Stromal cell of bone marrow (primary cell): Measurements from ENCODE around the gene CFAP54.
"Not testable (repeated sequence)": the region's sequence is repeated elsewhere in the genome, so short reads cannot be mapped to it uniquely, and the experiment has no call there.

Experiments
- DNase-seq: peaks from one replicate; pipeline ENCODE4 v3.0.0-alpha.2; 2012; ENCODE audit warnings: low read depth

Gene CFAP54

DNA sequence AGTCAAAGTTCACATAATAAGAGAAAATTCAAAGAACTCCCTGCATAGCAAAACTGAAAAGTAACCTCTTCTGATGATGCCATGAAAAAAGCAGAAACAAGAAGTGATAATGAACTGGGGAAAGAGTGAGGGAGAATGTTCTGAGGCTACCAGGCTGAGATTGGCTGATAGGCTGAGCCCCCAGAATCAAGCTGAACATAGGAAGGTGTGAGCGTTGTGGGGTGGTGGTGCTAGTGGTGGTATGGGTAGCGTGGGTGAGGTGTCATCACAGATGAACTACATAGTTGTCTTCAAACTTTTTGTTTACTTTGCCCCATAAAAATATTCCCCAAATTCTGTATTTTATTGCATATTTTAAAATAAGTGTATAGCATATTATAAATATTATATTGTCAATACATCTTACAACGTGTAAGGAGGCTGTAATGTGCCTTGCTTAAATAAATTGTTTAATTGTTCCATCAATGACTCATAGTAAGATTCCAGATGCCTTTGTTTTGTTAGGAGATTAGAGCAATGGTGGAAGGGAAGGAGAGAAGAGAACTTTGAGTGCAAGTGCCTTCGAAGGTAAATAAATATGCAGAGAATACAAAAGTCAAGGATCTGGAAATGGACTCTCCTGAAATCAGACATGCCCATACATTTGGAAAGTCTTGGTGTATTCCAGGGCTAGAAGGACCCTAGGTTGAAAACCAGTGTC lies 15.8 kb upstream of the CFAP54 start:
- DNase-seq, result no peak

DNA sequence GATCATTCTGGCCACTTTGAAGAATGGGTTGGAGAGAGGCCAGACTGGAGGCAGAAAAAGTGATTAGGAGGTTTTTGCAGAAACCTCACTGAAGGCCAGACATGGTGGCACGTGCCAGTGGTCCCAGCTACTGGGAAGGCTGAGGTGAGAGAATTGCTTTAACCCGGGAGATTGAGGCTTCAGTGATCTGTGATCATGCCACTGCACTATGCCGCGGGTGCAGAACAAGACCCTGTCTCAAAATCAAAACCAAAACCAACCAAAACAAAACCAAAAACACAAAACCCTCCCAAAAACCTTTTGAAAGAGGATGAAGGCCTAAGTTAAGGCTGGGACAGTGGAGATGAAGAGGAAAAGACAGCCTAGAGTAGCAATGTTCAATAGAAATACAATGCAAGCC lies 15.2 kb upstream of the CFAP54 start:
- DNase-seq, result no peak

DNA sequence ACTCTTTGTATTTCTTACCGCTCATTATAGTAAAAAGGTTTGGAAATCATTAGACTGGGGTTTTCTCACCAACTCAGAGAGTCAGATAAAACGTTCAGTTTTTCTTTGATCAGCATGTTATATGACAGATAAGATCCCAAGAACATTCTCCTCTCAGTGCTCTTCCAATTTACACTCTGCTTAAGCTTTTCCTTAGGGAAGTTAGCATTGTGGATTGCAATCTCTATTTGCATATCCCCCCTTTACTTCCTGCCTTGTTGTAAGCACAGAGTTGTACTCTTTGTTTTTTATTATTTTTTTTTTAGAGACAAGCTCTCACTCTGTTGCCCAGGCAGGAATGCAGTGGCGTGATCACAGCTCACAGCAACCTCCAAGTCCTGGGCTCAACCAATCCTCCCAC lies 11.4 kb upstream of the CFAP54 start:
- no peak for DNase-seq

DNA sequence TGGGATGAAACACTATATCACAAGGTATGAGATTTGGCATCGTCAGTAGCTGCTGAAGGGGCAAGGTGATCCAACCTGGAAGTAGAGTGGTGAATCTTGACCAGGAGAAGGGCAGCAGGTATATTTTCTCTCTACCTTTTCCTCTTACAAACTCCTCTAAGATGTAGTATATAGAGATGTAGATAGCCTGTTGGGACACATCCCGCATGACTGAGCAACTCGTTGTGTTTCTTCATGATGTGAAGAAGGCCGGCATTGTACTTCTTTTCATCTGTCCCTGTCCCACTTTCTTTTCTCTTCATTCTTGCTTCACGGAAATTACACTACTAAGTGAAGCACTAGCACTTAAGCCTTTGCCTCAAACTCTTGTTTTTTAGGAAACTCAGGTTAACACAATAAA lies 7.3 kb upstream of the CFAP54 start:
- no peak for DNase-seq

DNA sequence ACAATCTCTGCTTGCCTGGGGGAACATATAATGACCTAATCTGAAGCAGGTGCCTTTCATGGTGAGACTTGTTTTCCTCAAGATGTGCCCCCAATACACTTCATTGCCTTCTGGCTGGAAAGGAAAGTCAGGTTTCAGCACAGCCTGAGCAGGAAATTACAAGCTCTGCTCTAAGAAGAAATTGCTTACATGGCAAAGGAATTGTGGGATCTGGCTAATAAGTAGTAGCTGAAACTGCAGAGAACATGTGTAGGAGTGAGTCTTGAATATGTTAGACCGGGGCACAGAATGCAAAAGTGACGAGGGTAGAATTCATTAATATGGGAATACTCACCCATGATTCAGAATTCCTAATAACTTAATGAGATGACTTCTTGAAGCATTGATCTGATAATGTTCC lies 6.3 kb upstream of the CFAP54 start:
- no peak for DNase-seq

DNA sequence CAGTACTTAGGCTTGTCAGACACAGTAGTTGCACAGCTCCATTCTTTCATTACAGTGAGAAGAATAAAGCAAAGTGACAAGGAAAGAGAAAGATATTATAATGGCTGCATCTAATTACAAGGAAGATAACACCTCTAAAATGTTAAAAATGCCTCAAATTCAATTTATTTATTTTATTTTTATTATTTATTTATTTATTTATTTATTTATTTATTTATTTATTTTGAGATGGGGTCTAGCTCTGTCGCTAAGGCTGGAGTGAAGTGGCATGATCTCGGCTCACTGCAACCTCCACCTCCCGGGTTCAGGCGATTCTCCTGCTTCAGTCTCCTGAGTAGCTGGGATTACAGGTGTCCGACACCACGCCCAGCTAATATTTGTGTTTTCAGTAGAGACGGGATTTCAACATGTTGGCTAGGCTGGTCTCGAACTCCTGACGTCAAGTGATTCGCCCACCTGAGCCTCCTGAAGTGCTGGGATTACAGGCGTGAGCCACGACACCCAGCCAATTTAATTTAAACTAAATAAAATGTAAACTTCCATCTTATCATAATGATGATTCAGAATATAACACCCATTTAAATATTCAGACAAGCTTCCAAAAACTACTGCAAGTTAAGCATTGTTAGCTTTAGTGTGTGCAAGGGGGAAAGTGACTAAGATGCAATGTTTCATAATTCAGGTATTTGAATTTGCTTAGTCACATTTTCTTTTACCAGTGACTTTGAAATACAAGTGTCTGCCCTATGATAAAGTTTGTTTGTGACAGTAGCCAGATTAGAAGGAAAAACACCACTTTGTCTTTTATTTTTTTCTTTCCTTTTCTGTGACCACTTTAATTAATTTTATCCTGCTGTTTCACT lies 2.4 kb upstream of the CFAP54 start:
- DNase-seq, result peak; percentile 69

DNA sequence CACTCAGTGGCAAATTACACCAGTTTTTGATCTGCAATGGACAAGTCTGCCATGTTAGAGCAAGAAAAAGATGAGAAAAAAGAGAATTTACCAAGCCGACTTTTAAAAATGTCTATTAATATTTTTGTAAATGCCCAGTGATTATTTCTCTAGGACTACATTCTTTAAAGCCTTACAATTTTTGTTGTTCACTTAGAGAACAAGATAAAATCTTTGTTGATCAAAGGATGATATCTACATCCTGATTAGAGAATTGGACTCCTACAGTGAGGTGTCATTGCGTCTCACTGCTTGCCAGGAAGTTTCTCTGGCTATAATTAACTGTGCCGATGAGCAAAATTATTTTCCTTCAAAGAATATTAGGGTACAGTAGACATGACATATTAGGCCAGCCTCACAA lies 1.7 kb upstream of the CFAP54 start:
- DNase-seq, result no peak

DNA sequence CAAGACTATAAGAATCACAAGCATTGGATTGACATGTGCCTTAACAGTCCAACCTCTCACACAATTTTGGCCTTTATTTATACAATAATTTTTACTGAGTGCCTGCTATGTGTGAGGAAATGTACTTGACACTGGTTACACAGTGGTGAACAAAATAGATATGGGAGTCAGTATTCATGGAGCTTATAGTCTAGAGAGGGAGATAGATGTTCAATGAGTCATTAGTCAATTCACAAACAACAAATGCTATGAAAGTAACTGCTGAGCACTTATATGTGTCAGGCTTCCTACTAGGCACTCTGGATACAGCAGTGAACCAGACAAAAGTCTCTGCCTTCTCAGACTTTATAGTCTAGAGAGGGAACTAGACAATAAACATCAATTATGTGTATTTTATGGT lies 3.7 kb downstream of the CFAP54 start:
- DNase-seq, result no peak

DNA sequence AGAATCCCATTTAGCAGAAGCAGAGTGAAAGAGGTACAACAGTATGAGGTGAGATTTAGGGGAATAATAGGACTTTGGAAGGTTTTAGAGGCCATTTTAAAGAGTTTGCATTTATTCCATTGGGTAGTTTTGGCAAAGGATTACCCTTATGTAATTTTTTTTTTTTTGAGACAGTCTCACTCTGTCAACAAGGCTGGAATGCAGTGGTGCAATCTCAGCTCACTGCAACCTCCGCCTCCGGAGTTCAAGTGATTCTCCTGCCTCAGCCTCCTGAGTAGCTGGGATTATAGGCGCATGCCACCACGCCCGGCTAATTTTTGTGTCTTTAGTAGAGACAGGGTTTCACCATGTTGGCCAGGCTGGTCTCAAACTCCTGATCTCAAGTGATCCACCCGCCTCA lies 4.8 kb downstream of the CFAP54 start:
- DNase-seq, result not testable (repeated sequence)

DNA sequence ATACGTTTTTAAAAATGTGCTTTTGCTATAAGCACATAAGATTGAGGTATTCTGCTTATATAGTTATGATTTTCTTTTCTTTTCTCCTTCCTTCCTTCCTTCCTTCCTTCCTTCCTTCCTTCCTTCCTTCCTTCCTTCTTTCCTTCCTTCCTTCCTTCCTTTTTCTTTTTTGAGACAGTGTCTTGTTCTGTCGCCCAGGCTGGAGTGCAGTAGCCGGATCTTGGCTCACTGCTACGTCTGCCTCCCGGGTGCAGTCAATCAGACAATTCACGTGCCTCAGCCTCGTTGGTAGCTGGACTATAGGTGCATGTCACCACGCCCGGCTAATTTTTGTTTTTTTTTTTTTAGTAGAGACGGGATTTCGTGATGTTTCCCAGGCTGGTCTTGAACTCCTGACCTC lies 5.8 kb downstream of the CFAP54 start:
- no peak for DNase-seq

DNA sequence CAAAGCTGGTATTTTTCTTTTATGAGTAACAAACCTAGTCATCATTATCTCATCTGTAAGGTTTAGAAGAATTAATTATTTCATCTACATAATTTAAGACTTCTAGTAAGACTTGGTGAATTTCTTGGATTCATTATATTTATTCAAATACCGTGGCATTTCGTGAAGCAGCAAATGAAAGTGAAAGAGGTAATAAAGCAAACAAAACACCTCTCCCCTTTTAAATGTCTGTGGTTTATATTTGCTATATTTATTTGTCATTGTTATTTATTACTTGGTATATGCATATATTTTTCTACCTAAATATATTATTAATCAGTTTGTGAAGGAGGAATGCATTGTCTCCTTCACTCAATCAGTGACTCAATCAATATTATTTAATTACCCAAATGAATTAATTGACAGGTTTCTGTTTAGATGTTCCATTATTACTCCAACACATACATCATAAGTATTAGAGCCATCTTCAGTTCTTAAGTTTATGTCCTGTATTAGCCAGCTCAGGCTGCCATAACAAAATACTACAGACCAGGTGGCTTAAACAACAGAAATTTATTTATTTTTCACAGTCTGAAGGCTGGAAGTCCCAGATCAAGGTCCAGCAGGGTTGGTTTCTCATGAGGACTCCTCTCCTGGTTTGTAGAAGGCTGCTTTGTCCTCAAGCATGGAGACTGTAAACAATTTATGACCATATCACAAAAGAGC lies 6.6 kb downstream of the CFAP54 start:
- no peak for DNase-seq

DNA sequence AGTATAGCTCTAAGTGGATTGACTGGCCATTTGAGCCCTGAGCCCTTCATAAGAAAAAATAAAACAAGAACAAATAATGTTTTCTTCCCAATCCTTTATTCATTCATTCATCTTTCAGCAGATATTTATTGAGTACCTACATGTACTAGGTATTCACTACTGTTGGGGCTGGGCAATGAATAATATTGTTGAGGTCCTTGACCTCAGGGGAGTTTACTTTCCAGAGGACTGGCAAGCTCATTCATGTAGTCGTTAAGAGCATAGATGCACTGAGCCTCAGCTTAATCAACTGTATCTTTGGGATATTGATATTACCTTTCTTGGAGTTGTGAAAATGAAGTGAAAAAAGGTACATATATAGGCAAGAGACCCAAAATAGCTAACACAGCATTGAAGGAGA lies 7.6 kb downstream of the CFAP54 start:
- no peak for DNase-seq

DNA sequence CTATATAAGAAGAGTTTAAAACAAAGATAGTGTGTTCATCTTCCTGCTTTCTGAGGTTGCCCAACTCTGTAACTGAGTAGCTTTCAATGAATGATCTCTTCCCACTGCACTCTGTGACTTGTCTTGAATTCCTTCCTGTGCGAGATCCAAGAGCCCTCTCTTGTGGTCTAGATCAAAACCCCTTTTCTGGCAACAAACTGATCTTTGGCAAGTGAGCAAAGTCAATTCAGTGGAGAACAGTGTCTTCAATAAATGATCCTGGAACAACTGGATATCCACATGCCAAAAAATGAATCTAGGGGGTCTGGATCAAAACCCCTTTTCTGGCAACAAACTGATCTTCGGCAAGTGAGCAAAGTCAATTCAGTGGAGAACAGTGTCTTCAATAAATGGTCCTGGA lies 8.5 kb downstream of the CFAP54 start:
- DNase-seq, result no peak

DNA sequence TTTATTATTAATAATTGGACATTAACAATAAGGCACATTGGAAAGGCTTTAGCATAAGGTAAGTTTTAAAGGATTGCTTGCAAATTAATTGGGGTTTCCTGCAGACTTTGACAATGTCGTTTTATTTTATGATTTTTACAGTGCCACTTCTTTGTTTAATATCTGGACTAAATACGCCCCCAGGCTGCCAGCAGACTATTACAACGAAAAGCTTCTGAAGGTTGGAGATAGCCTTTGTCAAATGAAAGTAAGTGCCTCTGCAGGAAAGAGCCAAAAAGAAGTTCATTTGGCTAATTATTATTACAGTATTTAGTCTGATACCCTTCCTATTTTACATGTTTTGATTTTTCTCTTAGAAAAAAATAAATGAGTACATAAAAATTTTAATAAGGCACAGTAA lies 11.3 kb downstream of the CFAP54 start:
- no peak for DNase-seq

DNA sequence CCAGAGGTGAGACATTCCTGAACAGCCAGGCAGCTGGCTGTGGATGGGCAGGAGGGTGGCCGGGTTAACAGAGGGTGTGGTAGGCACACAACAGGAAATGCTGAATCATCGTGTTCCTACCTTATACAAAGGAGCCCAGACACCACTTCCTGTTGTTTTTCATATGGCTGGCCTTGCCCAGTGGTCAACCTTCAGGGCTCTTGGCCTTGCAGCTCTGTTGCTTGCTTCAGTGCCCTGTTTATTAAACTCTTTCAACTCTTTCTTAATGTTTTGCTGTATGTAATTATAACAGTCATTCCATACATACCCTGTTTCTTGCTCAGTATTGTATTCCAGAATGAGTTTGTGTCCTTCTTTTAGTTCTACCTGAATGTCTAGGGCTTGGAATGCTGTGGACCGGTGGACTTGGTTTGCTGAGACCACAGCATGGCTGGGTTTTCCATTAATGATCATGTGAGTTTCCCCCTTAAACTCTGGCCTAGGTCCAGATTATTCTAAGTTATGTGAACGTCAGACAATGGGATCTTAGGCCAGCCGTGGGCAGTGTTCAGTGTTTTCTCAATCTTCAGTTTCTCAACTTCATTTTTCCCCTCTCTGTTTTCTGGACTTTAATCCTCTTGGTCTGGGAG lies 11.9 kb downstream of the CFAP54 start:
- no peak for DNase-seq

DNA sequence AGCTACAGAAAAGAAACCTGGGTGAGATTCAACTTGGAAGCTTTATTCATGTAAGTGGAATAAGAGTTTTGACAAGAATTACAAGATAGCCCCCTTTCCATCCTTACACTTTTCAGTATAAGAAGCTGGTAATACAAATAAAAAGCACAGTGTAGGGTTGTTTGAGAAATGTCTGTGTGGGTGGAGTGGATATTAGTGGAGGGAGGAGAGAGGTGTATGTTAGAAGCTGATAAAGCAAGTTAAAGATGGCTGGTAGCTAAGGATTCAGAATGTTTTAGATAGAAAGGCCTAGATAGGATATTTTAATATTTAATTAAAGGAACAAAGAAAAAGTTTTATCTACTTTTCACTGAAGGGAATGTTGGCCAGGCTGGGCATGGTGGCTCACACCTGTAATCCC lies 12.5 kb downstream of the CFAP54 start:
- DNase-seq, result no peak

DNA sequence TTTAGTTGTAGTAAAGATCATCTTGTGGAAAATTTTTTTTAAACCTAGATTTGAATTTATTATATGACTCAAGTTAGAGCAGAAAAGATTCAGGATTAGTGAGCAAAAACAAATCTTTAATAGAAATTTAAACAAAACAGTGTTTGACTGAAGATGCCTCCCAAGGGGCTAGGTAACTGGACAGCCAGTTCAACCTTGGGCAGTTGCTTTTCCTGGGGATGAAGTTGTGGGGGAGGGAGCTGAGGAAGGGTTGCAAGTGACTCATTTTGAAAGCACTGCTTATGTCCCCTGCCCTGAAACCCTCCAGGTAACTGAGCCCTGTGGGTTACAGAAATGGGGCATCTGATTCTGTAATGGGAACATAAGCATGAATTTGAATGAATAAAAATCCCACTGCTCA lies 13.1 kb downstream of the CFAP54 start:
- no peak for DNase-seq

DNA sequence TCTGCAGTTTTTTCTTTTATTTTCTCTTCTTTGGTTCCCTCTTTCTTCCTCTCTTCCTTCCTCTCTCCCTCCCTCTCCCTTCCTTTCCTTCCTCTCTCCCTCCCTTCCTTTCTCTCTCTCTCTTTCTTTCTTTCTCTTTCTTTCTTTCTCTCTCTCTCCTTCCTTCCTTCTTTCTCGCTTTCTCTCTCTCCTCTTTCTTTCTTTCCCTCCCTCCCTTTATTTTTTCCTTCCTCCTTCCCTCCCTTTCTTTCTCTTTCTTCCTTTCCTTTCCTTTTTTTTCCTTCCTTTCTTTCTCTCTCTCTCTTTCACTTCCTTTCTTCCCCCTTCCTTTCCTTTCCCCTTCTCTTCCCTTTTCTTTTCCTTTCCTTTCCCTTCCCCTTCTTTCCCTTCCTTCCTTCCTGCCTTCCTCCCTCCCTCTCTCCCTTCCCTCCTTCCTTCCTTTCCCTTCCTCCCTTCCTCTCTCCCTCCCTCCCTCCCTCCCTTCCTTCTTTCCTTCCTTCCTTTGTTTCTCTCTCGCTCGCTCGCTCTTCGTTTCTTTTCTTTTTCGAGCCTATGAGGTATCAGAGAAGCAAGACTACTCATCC lies 13.7 kb downstream of the CFAP54 start:
- DNase-seq, result no peak

DNA sequence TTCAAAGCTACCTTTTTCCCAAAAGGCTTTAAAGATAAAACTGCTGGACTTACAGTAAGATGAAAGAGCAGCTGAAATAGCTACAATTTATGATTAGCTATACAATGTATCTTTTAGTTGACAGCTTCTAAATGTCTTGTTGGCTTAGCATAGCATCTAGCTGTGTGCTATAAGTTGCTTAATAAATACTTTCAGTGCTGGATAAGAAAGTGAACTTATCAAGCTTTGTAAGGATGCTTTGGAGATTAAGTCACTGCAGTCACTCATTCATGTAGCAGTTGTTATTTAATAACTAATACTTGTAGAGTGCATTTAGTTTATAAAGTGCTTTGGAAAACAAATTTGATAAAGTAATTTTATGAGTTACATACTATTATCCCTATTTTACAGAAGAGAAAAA lies 14.6 kb downstream of the CFAP54 start:
- DNase-seq, result no peak

DNA sequence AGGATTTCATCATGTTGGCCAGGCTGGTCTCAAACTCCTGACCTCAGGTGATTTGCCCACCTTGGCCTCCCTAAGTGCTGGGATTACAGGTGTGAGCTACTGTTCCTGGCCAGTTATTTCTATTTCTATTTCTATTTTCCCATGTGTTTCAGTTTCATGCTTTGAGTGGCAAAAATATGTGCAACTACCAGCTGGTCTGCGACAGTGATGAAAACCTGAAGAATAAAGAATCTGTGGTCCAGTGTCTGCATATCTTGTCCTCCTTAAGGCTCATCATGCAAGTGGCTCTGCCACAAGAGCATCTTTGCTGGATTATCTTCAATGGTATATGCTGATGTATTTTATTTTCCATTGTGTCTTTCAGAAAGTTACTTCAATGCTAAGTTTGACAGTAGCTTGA lies 17.4 kb downstream of the CFAP54 start:
- no peak for DNase-seq

DNA sequence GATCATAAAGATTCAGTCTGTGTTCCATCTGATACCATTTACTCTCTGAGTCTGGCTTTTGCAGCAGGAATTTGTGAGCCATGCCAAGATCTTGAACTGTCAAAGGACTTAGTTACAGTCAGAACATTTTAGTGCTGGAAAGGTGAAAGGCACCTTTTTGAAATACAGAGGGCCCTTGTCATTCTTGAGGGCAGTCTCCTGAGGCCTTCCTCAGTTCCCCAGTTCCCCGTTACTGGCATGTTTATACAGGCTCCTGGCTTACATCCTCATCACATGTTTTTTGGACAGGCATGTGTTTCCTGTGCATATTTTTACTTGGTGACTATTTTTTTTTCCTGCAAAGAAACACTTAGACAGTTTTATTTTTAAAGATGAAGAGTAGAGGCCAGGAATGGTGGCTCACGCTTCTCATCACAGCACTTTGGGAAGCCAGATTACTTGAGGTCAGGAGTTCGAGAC lies 21.0 kb downstream of the CFAP54 start:
- DNase-seq, result no peak

DNA sequence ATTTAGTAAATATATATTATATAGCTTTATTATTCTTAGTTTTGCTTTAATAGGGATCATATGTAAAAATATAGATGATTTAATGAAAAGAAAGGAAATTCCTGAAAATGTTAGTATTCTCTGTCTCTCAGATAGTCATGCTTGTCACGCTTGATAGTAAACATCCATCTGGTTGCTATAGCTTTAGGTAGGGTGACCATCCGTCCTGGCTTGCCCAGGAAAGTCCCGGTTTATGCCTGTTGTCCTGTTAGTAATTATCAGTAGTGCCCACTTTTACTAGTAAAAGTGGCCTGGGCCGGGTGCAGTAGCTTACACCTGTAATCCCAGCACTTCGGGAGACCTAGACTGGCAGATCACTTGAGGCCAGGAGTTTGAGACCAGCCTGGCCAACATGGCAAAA lies 23.8 kb downstream of the CFAP54 start:
- DNase-seq, result no peak
